RWPE2 (cell line): ENCODE data around the gene TNS3.
A peak's percentile ranks its signal among the peaks of the same experiment; 100 is the strongest.

ENCODE experiments used
- ATAC-seq: fragments of 200-7000 bp; cut with Tn5 transposase; 3 replicates; pipeline ENCODE4 v1.9.1; 2021; ENCODE audit warnings: low read depth
- DNase-seq: peaks from one replicate; pipeline ENCODE4 v3.0.0-alpha.2; 2020; ENCODE audit warnings: low spot score
- H3K27ac ChIP-seq: fragments of 450-650 bp; 2 replicates; pipeline ENCODE4 v1.5.1; 2017; ENCODE audit warnings: mild to moderate bottlenecking; ENCODE audit not compliant: poor library complexity, severe bottlenecking
- H3K27me3 ChIP-seq: fragments of 250-450 bp; sonication (Bioruptor Pico); 2 replicates; pipeline ENCODE4 v1.5.1; 2021; ENCODE audit warnings: mild to moderate bottlenecking, moderate library complexity; ENCODE audit not compliant: insufficient read depth, poor library complexity, severe bottlenecking
- H3K36me3 ChIP-seq: fragments of 250-450 bp; sonication (Bioruptor Pico); 2 replicates; pipeline ENCODE4 v1.5.1; 2020; ENCODE audit warnings: low read depth, mild to moderate bottlenecking, moderate library complexity
- H3K4me1 ChIP-seq: fragments of 250-450 bp; sonication (Bioruptor Pico); 2 replicates; pipeline ENCODE4 v1.5.1; 2021; ENCODE audit warnings: mild to moderate bottlenecking, moderate library complexity; ENCODE audit not compliant: insufficient read depth, poor library complexity, severe bottlenecking
- H3K4me3 ChIP-seq: fragments of 250-450 bp; sonication (Bioruptor Pico); 2 replicates; pipeline ENCODE4 v1.5.1; 2021; ENCODE audit warnings: mild to moderate bottlenecking, moderate library complexity; ENCODE audit not compliant: severe bottlenecking
- H3K9me3 ChIP-seq: fragments of 250-450 bp; sonication (Bioruptor Pico); 2 replicates; pipeline ENCODE4 v1.5.1; 2021; ENCODE audit warnings: mild to moderate bottlenecking, moderate library complexity; ENCODE audit not compliant: severe bottlenecking
- CTCF ChIP-seq: fragments of 450-650 bp; IDR thresholded peaks from one replicate; pipeline ENCODE4 v1.5.1; 2017; ENCODE audit warnings: mild to moderate bottlenecking, moderate library complexity; ENCODE audit not compliant: poor library complexity, severe bottlenecking

The TNS3 gene

GRCh38 chr7:47447621-47448349 is 134.1 kb downstream of the TNS3 start:
- Histone ChIP-seq H3K27ac (no peak overlapping the region), H3K27me3 (no peaks in the 10 kb centered on the region), H3K4me1 (peaks cover 7% of the 10 kb centered on the region), H3K9me3 (no peaks in the 10 kb centered on the region), H3K36me3 (0 out of 2 replicates have a peak, but pooled peaks cover 4% of the 10 kb centered on the region), H3K4me3 (no peak overlapping the region)
- ATAC-seq (no peak), DNase-seq (no peak)
- no peak for TF ChIP-seq CTCF

GRCh38 chr7:47446871-47447466 is 134.9 kb downstream of the TNS3 start:
- Histone ChIP-seq H3K9me3 (no peaks in the 10 kb centered on the region), H3K27me3 (no peaks in the 10 kb centered on the region), H3K4me1 (no peaks in the 10 kb centered on the region), H3K27ac (no peak overlapping the region), H3K36me3 (0 out of 2 replicates have a peak, but pooled peaks cover 4% of the 10 kb centered on the region), H3K4me3 (no peak overlapping the region)
- TF ChIP-seq CTCF = no peak
- ATAC-seq = no peak
- no peak for DNase-seq

GRCh38 chr7:47444376-47445098 is 137.4 kb downstream of the TNS3 start:
- peak; percentile 40 for TF ChIP-seq CTCF
- H3K27ac ChIP-seq = no peak overlapping the region
- no peaks in the 10 kb centered on the region for H3K9me3 ChIP-seq
- 0 out of 2 replicates have a peak, but pooled peaks cover 2% of the 10 kb centered on the region for H3K36me3 ChIP-seq
- H3K4me1 ChIP-seq = no peaks in the 10 kb centered on the region
- H3K4me3 ChIP-seq = no peak overlapping the region
- DNase-seq = no peak
- ATAC-seq = no peak
- H3K27me3 ChIP-seq = no peaks in the 10 kb centered on the region

- Histone ChIP-seq H3K27ac (no peak overlapping the region), H3K27me3 (no peaks in the 10 kb centered on the region), H3K9me3 (no peaks in the 10 kb centered on the region), H3K36me3 (peaks cover 10% of the 10 kb centered on the region; the same call in 1 of the 2 replicates), H3K4me3 (no peak overlapping the region), H3K4me1 (no peaks in the 10 kb centered on the region)
- ATAC-seq (no peak), DNase-seq (no peak)
- TF ChIP-seq CTCF = no peak
Measured at GRCh38 chr7:47443049-47443448, 138.9 kb downstream of the TNS3 start.
